ENCODE data around the gene C4orf50. TPM values are rescaled to one million over a fixed set of nuclear protein-coding genes. Genes with fewer than 3 reads are reported as not detected.

C4orf50 gene
- polyA plus RNA-seq, 3 donors, result not detected

DNA sequence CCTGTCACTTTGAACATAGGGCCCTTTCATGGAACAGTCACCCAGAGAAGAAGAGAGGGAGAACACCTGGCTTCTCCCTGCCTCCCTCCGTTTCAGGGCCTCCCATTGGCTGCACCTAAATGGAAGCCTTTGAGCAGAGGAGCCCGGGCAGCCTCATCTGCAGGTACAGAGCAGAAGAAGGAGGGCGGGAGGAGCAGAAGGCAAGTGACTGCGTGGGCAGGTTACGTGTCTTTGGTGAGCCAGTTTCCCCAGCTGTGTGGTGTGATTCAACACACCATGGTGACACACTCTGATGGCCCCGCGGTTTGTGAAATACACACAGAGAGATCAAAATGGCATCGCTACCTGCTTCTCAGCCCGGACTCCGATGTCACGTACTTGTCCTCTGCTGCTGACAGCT, 431 bp downstream of the C4orf50 start:
- no peak overlapping the region for H3K4me2 ChIP-seq (replicated peaks; ENCODE audit: extremely low read depth, low read length, poor library complexity, severe bottlenecking)
- Mint-ChIP-seq H3K27me3 (ENCODE audit: low read depth in 3 of 3) (peaks cover 2 to 4% (median 4%) of the 10 kb centered on the region in 3 donors), H3K4me3 (no peak overlapping the region), H3K27ac (no peak overlapping the region), H3K9me3 (no peaks in the 10 kb centered on the region), H3K36me3 (no peaks in the 10 kb centered on the region), H3K4me1 (no peaks in the 10 kb centered on the region)
- no peaks in the 10 kb centered on the region for H3K79me2 ChIP-seq (ENCODE audit: insufficient read depth, low read length)
- TF ChIP-seq, protein P1, sequence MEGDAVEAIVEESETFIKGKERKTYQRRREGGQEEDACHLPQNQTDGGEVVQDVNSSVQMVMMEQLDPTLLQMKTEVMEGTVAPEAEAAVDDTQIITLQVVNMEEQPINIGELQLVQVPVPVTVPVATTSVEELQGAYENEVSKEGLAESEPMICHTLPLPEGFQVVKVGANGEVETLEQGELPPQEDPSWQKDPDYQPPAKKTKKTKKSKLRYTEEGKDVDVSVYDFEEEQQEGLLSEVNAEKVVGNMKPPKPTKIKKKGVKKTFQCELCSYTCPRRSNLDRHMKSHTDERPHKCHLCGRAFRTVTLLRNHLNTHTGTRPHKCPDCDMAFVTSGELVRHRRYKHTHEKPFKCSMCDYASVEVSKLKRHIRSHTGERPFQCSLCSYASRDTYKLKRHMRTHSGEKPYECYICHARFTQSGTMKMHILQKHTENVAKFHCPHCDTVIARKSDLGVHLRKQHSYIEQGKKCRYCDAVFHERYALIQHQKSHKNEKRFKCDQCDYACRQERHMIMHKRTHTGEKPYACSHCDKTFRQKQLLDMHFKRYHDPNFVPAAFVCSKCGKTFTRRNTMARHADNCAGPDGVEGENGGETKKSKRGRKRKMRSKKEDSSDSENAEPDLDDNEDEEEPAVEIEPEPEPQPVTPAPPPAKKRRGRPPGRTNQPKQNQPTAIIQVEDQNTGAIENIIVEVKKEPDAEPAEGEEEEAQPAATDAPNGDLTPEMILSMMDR (IDR thresholded peaks at IDR 0.05), result no peak
- H3K9me3 ChIP-seq (replicated peaks in 1 of 2; ENCODE audit: control insufficient read depth in 1 of 2, insufficient read depth in 1 of 2, low read length in 2 of 2), result no peaks in the 10 kb centered on the region
- no peak overlapping the region for H3K4me3 ChIP-seq (replicated peaks in 1 of 3; ENCODE audit: low read depth in 2 of 3, low read length in 3 of 3)
- no peaks in the 10 kb centered on the region for H4K20me1 ChIP-seq (ENCODE audit: insufficient read depth, low read length)
- intact Hi-C loops (cut with micrococcal nuclease), result no loop called here
- 90% methylated on average over 11 of the region's 11 CpGs for WGBS (ENCODE audit: insufficient coverage)
- H3K27me3 ChIP-seq (ENCODE audit: control insufficient read depth in 2 of 2, insufficient read depth in 2 of 2, low read length in 2 of 2), result no peaks in the 10 kb centered on the region
- DNase-seq, result no peak
- H3K4me1 ChIP-seq (ENCODE audit: control insufficient read depth in 1 of 2, insufficient read depth in 2 of 2, low read length in 2 of 2), result no peaks in the 10 kb centered on the region
- H2AFZ ChIP-seq (ENCODE audit: insufficient read depth, low read depth, low read length, poor library complexity, severe bottlenecking), result no peak overlapping the region
- H3K36me3 ChIP-seq (replicated peaks in 1 of 2; ENCODE audit: control insufficient read depth in 1 of 2, insufficient read depth in 2 of 2, low read length in 2 of 2), result no peaks in the 10 kb centered on the region
- no peak overlapping the region for H3K27ac ChIP-seq (ENCODE audit: low read depth in 1 of 2, low read length in 2 of 2)
- H3K9ac ChIP-seq (ENCODE audit: insufficient read depth, low read length, poor library complexity, severe bottlenecking), result no peak overlapping the region

DNA sequence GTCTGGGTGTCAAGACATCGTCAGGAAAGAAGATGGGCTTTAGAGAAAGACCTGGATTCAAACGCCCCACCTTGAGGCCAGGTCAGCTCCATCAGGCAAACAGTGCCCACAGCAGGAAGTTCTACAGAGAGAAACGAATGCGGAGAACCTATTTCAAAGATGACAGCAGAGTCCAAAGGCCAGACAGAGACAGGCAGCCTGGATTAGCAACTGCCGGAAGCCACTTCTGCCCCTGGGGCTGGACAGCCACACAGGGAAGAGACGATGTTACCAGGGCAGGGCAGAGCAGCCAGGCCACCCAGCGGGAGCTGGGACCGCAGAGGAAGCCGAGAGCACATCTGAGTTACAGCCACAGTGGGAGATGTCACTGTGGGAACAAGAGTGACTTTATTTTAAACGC, 1.2 kb downstream of the C4orf50 start:
- Mint-ChIP-seq H3K9me3 (no peaks in the 10 kb centered on the region), H3K4me3 (no peak overlapping the region), H3K36me3 (no peaks in the 10 kb centered on the region), H3K27me3 (ENCODE audit: low read depth in 3 of 3) (peaks cover 2 to 4% (median 3%) of the 10 kb centered on the region in 3 donors), H3K4me1 (no peaks in the 10 kb centered on the region), H3K27ac (no peak overlapping the region)
- no peaks in the 10 kb centered on the region for H3K36me3 ChIP-seq (replicated peaks in 1 of 2; ENCODE audit: control insufficient read depth in 1 of 2, insufficient read depth in 2 of 2, low read length in 2 of 2)
- H3K4me1 ChIP-seq (ENCODE audit: control insufficient read depth in 1 of 2, insufficient read depth in 2 of 2, low read length in 2 of 2), result no peaks in the 10 kb centered on the region
- H3K27me3 ChIP-seq (ENCODE audit: control insufficient read depth in 2 of 2, insufficient read depth in 2 of 2, low read length in 2 of 2), result no peaks in the 10 kb centered on the region
- DNase-seq, result no peak
- intact Hi-C loops (cut with micrococcal nuclease), result no loop called here
- H4K20me1 ChIP-seq (ENCODE audit: insufficient read depth, low read length), result no peaks in the 10 kb centered on the region
- TF ChIP-seq, protein P1 (IDR thresholded peaks at IDR 0.05), result no peak
- H3K4me3 ChIP-seq (replicated peaks in 1 of 3; ENCODE audit: low read depth in 2 of 3, low read length in 3 of 3), result no peak overlapping the region
- no peak overlapping the region for H2AFZ ChIP-seq (ENCODE audit: insufficient read depth, low read depth, low read length, poor library complexity, severe bottlenecking)
- H3K4me2 ChIP-seq (replicated peaks; ENCODE audit: extremely low read depth, low read length, poor library complexity, severe bottlenecking), result no peak overlapping the region
- no peak overlapping the region for H3K27ac ChIP-seq (ENCODE audit: low read depth in 1 of 2, low read length in 2 of 2)
- no peak overlapping the region for H3K9ac ChIP-seq (ENCODE audit: insufficient read depth, low read length, poor library complexity, severe bottlenecking)
- no peaks in the 10 kb centered on the region for H3K9me3 ChIP-seq (replicated peaks in 1 of 2; ENCODE audit: control insufficient read depth in 1 of 2, insufficient read depth in 1 of 2, low read length in 2 of 2)
- H3K79me2 ChIP-seq (ENCODE audit: insufficient read depth, low read length), result no peaks in the 10 kb centered on the region
- WGBS (ENCODE audit: insufficient coverage), result 79% methylated on average over 9 of the region's 10 CpGs
